ENCODE measurements around the gene HCN1.

DNA sequence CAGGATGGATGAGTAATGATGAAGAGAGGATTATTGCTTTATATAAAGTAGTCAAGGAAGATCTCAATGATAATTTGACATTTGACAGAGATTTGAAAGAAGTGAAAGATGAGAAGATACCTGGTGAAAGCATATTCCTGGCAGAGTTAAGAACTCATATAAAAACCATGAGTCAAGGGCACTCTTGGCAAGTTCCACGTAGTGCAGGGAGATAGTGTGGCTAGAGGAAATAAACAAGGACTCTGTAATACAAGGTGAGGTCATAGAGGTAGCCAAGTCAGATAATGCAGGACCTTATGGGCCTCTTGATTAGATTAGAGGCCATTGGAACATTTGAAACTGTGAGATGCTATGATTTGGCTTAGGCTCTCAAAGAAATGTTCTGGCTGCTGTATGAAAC lies 72.3 kb downstream of the HCN1 start:
- TF ChIP-seq, protein P1, sequence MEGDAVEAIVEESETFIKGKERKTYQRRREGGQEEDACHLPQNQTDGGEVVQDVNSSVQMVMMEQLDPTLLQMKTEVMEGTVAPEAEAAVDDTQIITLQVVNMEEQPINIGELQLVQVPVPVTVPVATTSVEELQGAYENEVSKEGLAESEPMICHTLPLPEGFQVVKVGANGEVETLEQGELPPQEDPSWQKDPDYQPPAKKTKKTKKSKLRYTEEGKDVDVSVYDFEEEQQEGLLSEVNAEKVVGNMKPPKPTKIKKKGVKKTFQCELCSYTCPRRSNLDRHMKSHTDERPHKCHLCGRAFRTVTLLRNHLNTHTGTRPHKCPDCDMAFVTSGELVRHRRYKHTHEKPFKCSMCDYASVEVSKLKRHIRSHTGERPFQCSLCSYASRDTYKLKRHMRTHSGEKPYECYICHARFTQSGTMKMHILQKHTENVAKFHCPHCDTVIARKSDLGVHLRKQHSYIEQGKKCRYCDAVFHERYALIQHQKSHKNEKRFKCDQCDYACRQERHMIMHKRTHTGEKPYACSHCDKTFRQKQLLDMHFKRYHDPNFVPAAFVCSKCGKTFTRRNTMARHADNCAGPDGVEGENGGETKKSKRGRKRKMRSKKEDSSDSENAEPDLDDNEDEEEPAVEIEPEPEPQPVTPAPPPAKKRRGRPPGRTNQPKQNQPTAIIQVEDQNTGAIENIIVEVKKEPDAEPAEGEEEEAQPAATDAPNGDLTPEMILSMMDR (IDR thresholded peaks at IDR 0.05) = no peak
- TF ChIP-seq POLR2A (IDR thresholded peaks at IDR 0.05) = no peak
